ENCODE data around the gene IDS.

DNA sequence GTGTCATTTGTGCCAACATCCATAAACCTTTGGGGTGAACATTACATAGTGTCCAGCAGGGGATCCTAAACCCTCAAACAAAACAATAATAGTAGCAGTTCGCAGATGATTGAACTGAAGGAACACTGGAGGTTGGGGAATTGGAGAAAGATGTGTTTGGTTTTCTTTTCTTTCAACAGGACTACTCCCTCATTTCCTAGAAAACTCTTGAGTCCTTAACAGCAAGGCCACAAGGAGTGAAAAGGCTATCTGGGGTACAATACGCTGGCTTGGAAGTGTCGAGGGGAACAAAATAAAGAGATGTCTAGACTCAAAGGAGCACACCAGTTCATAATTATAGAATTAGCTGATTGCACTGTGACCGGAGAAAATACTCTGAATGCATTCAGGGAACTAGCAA, 72.1 kb downstream of the IDS start:
- TF ChIP-seq, protein P1, sequence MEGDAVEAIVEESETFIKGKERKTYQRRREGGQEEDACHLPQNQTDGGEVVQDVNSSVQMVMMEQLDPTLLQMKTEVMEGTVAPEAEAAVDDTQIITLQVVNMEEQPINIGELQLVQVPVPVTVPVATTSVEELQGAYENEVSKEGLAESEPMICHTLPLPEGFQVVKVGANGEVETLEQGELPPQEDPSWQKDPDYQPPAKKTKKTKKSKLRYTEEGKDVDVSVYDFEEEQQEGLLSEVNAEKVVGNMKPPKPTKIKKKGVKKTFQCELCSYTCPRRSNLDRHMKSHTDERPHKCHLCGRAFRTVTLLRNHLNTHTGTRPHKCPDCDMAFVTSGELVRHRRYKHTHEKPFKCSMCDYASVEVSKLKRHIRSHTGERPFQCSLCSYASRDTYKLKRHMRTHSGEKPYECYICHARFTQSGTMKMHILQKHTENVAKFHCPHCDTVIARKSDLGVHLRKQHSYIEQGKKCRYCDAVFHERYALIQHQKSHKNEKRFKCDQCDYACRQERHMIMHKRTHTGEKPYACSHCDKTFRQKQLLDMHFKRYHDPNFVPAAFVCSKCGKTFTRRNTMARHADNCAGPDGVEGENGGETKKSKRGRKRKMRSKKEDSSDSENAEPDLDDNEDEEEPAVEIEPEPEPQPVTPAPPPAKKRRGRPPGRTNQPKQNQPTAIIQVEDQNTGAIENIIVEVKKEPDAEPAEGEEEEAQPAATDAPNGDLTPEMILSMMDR (IDR thresholded peaks at IDR 0.05), result no peak
- TF ChIP-seq SIN3A (IDR thresholded peaks at IDR 0.05; ENCODE audit: borderline replicate concordance, insufficient read depth, low read depth, low read length), result no peak
- no peak for TF ChIP-seq POLR2AphosphoS5 (IDR thresholded peaks at IDR 0.05; ENCODE audit: low read depth, low read length)
- TF ChIP-seq, protein P2, sequence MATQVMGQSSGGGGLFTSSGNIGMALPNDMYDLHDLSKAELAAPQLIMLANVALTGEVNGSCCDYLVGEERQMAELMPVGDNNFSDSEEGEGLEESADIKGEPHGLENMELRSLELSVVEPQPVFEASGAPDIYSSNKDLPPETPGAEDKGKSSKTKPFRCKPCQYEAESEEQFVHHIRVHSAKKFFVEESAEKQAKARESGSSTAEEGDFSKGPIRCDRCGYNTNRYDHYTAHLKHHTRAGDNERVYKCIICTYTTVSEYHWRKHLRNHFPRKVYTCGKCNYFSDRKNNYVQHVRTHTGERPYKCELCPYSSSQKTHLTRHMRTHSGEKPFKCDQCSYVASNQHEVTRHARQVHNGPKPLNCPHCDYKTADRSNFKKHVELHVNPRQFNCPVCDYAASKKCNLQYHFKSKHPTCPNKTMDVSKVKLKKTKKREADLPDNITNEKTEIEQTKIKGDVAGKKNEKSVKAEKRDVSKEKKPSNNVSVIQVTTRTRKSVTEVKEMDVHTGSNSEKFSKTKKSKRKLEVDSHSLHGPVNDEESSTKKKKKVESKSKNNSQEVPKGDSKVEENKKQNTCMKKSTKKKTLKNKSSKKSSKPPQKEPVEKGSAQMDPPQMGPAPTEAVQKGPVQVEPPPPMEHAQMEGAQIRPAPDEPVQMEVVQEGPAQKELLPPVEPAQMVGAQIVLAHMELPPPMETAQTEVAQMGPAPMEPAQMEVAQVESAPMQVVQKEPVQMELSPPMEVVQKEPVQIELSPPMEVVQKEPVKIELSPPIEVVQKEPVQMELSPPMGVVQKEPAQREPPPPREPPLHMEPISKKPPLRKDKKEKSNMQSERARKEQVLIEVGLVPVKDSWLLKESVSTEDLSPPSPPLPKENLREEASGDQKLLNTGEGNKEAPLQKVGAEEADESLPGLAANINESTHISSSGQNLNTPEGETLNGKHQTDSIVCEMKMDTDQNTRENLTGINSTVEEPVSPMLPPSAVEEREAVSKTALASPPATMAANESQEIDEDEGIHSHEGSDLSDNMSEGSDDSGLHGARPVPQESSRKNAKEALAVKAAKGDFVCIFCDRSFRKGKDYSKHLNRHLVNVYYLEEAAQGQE (IDR thresholded peaks at IDR 0.05; ENCODE audit: insufficient read depth in 1 of 2, low read depth in 2 of 2, low read length in 1 of 2), result no peak
- no peak for TF ChIP-seq TCF7L2 (IDR thresholded peaks at IDR 0.05; ENCODE audit: low read depth, low read length)

Measured in Panc1 (cell line).